ENCODE results near the gene STX18. TPM values are rescaled to one million over a fixed set of nuclear protein-coding genes. Genes with fewer than 3 reads are reported as not detected.

The STX18 gene
- total RNA-seq, 2 donors from 2014 or later, result 24.1 to 33.5 TPM

- H3K27ac ChIP-seq, result no peak overlapping the region
- no peaks in the 10 kb centered on the region for H3K9me3 ChIP-seq
- no peak overlapping the region for H3K4me3 ChIP-seq
- whole genome bisulfite sequencing, result 56% methylated on average over 10 of the region's 10 CpGs
- DNase-seq (ENCODE audit: low spot score), result no peak
- H3K4me1 ChIP-seq (replicated peaks), result no peaks in the 10 kb centered on the region
- intact Hi-C loops (cut with DNase I), result no loop called here
- no peaks in the 10 kb centered on the region for H3K36me3 ChIP-seq
- H3K27me3 ChIP-seq (replicated peaks; ENCODE audit: insufficient read depth), result no peaks in the 10 kb centered on the region
- TF ChIP-seq, protein P1, sequence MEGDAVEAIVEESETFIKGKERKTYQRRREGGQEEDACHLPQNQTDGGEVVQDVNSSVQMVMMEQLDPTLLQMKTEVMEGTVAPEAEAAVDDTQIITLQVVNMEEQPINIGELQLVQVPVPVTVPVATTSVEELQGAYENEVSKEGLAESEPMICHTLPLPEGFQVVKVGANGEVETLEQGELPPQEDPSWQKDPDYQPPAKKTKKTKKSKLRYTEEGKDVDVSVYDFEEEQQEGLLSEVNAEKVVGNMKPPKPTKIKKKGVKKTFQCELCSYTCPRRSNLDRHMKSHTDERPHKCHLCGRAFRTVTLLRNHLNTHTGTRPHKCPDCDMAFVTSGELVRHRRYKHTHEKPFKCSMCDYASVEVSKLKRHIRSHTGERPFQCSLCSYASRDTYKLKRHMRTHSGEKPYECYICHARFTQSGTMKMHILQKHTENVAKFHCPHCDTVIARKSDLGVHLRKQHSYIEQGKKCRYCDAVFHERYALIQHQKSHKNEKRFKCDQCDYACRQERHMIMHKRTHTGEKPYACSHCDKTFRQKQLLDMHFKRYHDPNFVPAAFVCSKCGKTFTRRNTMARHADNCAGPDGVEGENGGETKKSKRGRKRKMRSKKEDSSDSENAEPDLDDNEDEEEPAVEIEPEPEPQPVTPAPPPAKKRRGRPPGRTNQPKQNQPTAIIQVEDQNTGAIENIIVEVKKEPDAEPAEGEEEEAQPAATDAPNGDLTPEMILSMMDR (IDR thresholded peaks at IDR 0.05), result no peak
- TF ChIP-seq POLR2AphosphoS5 (IDR thresholded peaks at IDR 0.05) (no peak), POLR2A (IDR thresholded peaks at IDR 0.05) (no peak)
These were observed 39.0 kb downstream of the STX18 start for GRCh38 chr4:4502694-4503311.

GRCh38 chr4:4501679-4502078, 40.2 kb downstream of the STX18 start:
- no peak for TF ChIP-seq POLR2AphosphoS5 (IDR thresholded peaks at IDR 0.05)
- TF ChIP-seq POLR2A (IDR thresholded peaks at IDR 0.05), result no peak
- TF ChIP-seq, protein P1 (IDR thresholded peaks at IDR 0.05), result no peak
- no peak overlapping the region for H3K27ac ChIP-seq
- no peaks in the 10 kb centered on the region for H3K27me3 ChIP-seq (replicated peaks; ENCODE audit: insufficient read depth)
- no peaks in the 10 kb centered on the region for H3K36me3 ChIP-seq
- no peaks in the 10 kb centered on the region for H3K9me3 ChIP-seq
- DNase-seq (ENCODE audit: low spot score), result no peak
- H3K4me1 ChIP-seq (replicated peaks), result no peaks in the 10 kb centered on the region
- no peak overlapping the region for H3K4me3 ChIP-seq
- WGBS, result 76% methylated on average over 2 of the region's 2 CpGs
- intact Hi-C loops (cut with DNase I), result no loop called here

DNA sequence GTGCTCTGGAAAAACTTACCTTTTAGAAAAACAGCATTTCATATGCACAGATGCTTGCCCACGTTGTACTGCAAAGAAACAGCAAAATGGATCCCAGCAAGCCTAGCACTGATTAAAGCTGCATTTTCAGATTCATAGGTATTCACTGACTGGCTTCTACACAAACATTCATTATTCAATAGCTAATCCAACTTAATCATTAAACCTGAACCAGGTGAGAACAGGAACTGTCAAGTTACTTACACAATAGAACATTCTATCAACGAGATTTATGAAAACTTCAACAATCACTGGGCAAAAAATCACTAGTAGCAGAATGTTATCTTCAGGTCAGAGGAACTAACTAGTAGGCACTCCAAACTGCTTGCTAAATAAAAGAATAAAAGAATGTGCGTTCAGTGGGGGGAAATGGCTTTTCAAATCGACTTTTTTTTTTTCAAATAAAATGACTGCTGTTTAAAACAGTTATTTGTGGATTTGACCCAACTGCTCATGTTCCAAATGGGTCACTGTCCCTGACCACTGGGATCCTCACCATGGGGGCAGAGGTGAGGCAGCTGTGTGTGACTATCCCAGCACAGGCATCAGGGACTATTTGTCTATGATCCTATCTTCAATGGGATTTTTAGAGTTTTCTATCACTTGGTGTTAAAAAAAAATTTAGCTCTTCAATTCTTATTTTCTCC, 42.3 kb downstream of the STX18 start:
- no peaks in the 10 kb centered on the region for H3K27me3 ChIP-seq (replicated peaks; ENCODE audit: insufficient read depth)
- no peaks in the 10 kb centered on the region for H3K36me3 ChIP-seq
- TF ChIP-seq POLR2A (IDR thresholded peaks at IDR 0.05) (no peak), POLR2AphosphoS5 (IDR thresholded peaks at IDR 0.05) (no peak)
- TF ChIP-seq, protein P1 (IDR thresholded peaks at IDR 0.05), result no peak
- WGBS, result 43% methylated on average over 4 of the region's 4 CpGs
- no peak overlapping the region for H3K27ac ChIP-seq
- no peaks in the 10 kb centered on the region for H3K9me3 ChIP-seq
- H3K4me3 ChIP-seq, result no peak overlapping the region
- intact Hi-C loops (cut with DNase I), result no loop called here
- no peak for DNase-seq (ENCODE audit: low spot score)
- H3K4me1 ChIP-seq (replicated peaks), result no peaks in the 10 kb centered on the region

GRCh38 chr4:4496592-4497372, 45.1 kb downstream of the STX18 start:
- Histone ChIP-seq H3K27me3 (replicated peaks; ENCODE audit: insufficient read depth) (no peaks in the 10 kb centered on the region), H3K4me1 (replicated peaks) (no peaks in the 10 kb centered on the region), H3K9me3 (no peaks in the 10 kb centered on the region), H3K36me3 (no peaks in the 10 kb centered on the region), H3K27ac (no peak overlapping the region), H3K4me3 (no peak overlapping the region)
- TF ChIP-seq POLR2A (IDR thresholded peaks at IDR 0.05) (no peak), POLR2AphosphoS5 (IDR thresholded peaks at IDR 0.05) (no peak)
- TF ChIP-seq, protein P1 (IDR thresholded peaks at IDR 0.05), result no peak
- whole genome bisulfite sequencing, result 91% methylated on average over 9 of the region's 9 CpGs
- intact Hi-C loops (cut with DNase I), result no loop called here
- DNase-seq (ENCODE audit: low spot score), result no peak

Data from prostate gland (tissue), 2 donors.